Neural cell (in vitro differentiated cells): Measurements from ENCODE around the gene ALOX5AP.

ENCODE experiments used
- CTCF ChIP-seq: fragments of 450-650 bp; IDR thresholded peaks from 2 replicates; pipeline ENCODE4 v1.5.1; 2014; ENCODE audit warnings: antibody characterized with exemption, mild to moderate bottlenecking, moderate library complexity; ENCODE audit not compliant: poor library complexity, severe bottlenecking
- EP300 ChIP-seq: fragments of 450-650 bp; conservative IDR thresholded peaks from 2 replicates; pipeline ENCODE4 v1.6.1; 2014; ENCODE audit warnings: antibody characterized with exemption, mild to moderate bottlenecking, moderate library complexity; ENCODE audit not compliant: poor library complexity, severe bottlenecking
- EZH2 ChIP-seq: fragments of 200-600, 300-800 bp; shearing (Covaris generic), sonication (generic); IDR thresholded peaks from 2 replicates; pipeline ENCODE4 v1.6.1; 2014; ENCODE audit warnings: antibody characterized with exemption, low read length, borderline replicate concordance, mild to moderate bottlenecking; ENCODE audit not compliant: insufficient read depth, poor library complexity, severe bottlenecking
- MXI1 ChIP-seq: fragments of 450-650 bp; conservative IDR thresholded peaks from 2 replicates; pipeline ENCODE4 v1.6.1; 2014; ENCODE audit warnings: antibody characterized with exemption, mild to moderate bottlenecking; ENCODE audit not compliant: poor library complexity, severe bottlenecking
- POLR2AphosphoS5 ChIP-seq: IDR thresholded peaks from 2 replicates; pipeline ENCODE4 v1.6.1; 2012
- RAD21 ChIP-seq: fragments of 450-650 bp; conservative IDR thresholded peaks from 2 replicates; pipeline ENCODE4 v1.6.1; 2014; ENCODE audit warnings: antibody characterized with exemption, mild to moderate bottlenecking, moderate library complexity
- REST ChIP-seq: IDR thresholded peaks from 2 replicates; pipeline ENCODE4 v1.6.1; 2012; ENCODE audit warnings: borderline replicate concordance
- SMC3 ChIP-seq: fragments of 450-650 bp; conservative IDR thresholded peaks from 2 replicates; pipeline ENCODE4 v1.6.1; 2014; ENCODE audit warnings: antibody characterized with exemption, mild to moderate bottlenecking, moderate library complexity; ENCODE audit not compliant: poor library complexity
- TAF1 ChIP-seq: IDR thresholded peaks from 2 replicates; pipeline ENCODE4 v1.6.1; 2012; ENCODE audit warnings: low read depth

GRCh38 chr13:30802501-30802900 lies 67.2 kb downstream of the ALOX5AP start:
- TF ChIP-seq EZH2 (no peak), TAF1 (no peak), EP300 (no peak), RAD21 (no peak), CTCF (no peak), POLR2AphosphoS5 (no peak), MXI1 (no peak), SMC3 (no peak), REST (no peak)
